ENCODE results near the gene JAK1.

Gene JAK1

DNA sequence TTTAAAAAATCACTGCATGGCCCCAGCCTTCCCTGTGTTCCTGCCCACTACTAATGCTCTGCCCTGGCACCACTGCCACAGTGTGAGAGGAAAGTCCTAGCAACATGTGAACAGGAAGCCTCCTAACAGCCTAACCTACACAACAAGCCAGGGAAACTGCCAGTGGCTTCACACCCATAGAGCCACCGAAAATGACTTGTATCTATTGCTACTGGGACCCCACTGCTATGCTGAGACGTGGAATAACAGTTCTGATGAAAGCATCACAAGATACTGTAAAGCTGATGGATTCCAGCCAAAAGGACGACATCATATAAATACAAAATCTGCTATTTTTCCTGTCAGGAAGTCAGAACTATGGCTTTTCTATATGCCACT is 74.9 kb downstream of the JAK1 start:
- DNase-seq (ENCODE audit: low spot score) = no peak

DNA sequence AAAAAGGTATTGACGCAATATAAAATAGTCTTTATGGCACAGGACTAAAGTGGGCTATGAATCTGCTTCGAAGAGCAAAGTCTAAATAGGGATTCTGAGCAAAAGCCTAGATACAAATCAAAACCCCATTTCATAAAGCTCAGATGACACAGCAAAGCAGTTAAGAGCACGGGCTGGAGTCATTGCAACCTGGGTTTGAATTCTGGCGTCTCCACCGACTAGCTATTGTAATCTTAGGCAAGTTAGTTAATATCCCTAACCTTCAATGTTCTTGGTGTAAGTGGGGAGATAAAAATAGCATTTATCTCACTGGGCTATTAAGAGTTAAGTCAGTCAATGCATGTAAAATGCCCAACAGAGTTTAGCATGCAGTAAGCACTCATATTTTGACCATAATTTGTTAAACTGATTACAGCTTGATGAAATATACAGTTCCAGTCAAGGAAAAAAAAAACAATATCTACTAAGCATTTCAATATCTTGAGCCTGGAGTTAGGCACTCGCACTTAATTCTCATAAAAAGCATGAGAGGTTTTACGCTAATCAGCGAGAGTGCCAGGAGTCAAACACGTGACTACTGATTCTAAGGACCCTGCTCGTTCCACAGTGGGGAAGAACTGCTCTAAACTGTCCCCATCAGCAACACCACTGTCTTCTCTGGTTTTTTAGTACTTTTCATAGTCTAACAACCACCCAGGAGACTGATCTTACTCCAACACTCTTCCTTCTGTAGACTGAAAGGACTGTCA is 75.5 kb downstream of the JAK1 start:
- DNase-seq (ENCODE audit: low spot score) = no peak

- no peak for DNase-seq (ENCODE audit: low spot score)
These were observed 78.6 kb downstream of the JAK1 start for GRCh38 chr1:64887689-64888217.

GRCh38 chr1:64886877-64887276 is 79.5 kb downstream of the JAK1 start:
- DNase-seq (ENCODE audit: low spot score) = no peak

GRCh38 chr1:64885648-64886047 is 80.7 kb downstream of the JAK1 start:
- no peak for DNase-seq (ENCODE audit: low spot score)

GRCh38 chr1:64884261-64885040 is 81.9 kb downstream of the JAK1 start:
- DNase-seq (ENCODE audit: low spot score) = no peak

- DNase-seq (ENCODE audit: low spot score) = no peak
These were observed 83.6 kb downstream of the JAK1 start for GRCh38 chr1:64882574-64883255.

GRCh38 chr1:64881281-64881680 is 85.1 kb downstream of the JAK1 start:
- no peak for DNase-seq (ENCODE audit: low spot score)

DNA sequence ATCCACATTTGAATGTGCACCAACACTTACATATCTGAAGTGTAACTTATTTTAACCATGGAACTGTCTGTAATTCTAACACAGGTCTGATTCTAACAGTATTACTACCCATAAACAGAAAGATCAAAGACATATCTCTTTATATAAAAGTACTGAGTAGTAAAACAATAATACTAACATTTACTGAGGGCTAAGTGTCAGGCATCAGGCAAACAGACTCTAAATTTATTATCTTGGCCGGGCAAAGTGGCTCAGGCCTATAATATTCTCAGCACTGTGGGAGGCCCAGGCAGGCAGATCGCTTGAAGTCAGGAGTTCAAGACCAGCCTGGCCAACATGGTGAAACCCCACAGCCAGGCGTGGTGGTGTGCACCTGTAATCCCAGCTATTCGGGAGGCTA is 85.9 kb downstream of the JAK1 start:
- no peak for DNase-seq (ENCODE audit: low spot score)

- DNase-seq (ENCODE audit: low spot score) = no peak
These were observed 87.3 kb downstream of the JAK1 start for GRCh38 chr1:64878931-64879611.

DNA sequence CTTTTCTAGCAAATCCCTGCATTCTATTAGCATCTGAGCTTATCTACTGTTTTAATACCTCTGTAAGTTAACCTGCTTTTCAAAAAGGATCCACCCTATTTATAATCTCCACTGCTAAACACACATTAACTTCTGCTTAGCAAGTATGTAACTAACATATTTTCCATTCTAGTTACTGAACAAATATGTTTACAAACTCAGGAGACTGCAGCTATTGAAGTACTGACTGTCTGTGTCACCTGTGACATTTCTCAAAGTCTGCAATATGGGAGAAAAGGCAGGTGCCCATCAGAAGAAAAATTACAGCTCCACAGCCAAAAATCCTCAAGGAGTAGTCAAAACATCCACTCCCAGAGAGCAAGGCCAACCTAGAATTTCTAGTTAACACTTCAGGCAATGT is 88.3 kb downstream of the JAK1 start:
- DNase-seq (ENCODE audit: low spot score) = no peak

DNA sequence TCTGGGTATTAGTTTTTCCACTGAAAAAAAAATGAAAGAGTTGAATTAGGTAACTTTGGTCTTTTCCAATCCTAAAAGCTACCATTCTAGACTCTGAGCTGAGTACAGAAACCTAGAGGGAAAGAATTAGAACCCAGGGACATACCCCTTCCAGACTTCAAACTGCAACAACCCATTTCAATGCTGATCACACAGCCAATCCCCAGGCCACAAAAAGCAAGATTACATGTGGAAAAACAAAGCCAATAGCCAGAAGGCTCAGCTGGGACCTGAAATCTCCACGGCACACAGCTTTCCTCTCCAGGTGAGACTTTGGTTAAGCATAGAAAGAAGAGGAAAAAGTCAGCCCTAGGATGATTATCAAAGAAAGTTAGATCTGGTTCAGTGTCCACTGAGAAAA is 88.8 kb downstream of the JAK1 start:
- DNase-seq (ENCODE audit: low spot score) = no peak

DNA sequence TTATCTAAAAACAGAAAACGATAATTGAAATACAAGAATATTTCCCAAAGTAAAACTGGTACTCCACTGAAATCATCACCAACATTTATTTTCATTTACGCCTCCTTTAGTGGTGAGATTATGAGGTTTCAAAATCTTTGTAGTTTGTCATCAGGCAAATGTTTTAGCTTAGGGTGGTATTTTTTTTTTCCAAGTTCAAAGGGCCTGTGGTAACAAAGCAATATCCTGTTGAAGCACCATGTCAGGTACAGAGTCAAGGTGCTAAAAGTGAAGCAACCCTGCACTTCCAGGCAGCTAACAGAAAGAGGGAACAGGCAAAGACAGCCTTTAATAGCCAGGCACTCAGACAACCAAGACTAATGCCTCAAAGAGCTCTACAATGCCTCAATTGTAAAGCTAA is 89.2 kb downstream of the JAK1 start:
- no peak for DNase-seq (ENCODE audit: low spot score)

GRCh38 chr1:64875606-64876005 is 90.7 kb downstream of the JAK1 start:
- no peak for DNase-seq (ENCODE audit: low spot score)

- DNase-seq (ENCODE audit: low spot score) = no peak
These were observed 91.2 kb downstream of the JAK1 start for GRCh38 chr1:64875101-64875500.

GRCh38 chr1:64874666-64875065 is 91.7 kb downstream of the JAK1 start:
- DNase-seq (ENCODE audit: low spot score) = no peak

DNA sequence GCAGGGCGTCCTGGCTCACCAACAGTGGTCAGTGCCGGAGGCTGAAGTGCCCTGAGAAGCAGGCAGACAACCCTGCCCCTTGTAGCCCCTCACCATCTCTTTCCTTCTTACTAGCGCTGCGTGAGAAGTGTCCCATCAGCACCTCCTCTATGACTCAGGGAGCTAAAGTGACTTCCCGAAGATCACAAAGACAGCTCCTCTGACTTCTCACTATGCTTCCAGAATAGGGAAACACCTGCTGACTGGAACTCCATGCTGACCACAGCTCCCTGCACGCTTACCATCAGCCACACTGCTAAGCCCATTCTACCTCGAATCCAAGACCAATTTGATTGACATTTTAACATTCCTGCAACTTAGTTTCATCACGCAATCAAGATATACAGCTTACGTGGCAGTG is 92.8 kb downstream of the JAK1 start:
- no peak for DNase-seq (ENCODE audit: low spot score)

GRCh38 chr1:64872067-64872466 is 94.3 kb downstream of the JAK1 start:
- DNase-seq (ENCODE audit: low spot score) = no peak

GRCh38 chr1:64871256-64871655 is 95.1 kb downstream of the JAK1 start:
- DNase-seq (ENCODE audit: low spot score) = no peak

- DNase-seq (ENCODE audit: low spot score) = no peak
These were observed 99.1 kb downstream of the JAK1 start for GRCh38 chr1:64867266-64867665.

- DNase-seq (ENCODE audit: low spot score) = no peak
These were observed 99.7 kb downstream of the JAK1 start for GRCh38 chr1:64866689-64867088.

DNA sequence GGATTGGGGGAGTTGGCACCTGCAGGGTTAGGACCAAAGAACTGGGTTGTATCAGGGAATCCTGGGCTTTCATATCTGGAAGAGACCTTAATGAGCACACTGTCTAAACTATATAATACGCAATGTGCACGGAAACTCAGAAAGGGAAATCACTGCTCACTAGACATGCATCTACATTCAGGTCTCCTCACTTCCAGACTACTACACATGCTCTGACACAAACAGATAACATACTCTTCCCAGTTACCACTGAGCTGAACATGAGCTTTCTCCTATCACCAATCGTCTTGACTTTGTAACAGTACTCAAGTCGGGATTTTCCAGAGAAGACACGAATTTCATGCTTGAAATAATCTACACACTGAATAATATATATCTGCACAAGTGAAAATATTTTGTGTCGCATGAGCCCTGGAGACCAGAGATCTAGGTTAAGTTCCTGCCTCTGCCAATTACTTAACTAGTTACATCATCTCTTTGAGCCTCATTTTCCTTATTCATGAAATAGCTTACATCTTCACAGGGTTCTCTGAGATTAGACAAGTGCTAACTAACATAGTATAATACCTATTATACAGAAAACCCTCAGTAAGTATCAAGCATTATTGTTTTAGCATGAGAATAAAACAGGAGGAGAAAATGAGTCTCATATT is 101.1 kb downstream of the JAK1 start:
- DNase-seq (ENCODE audit: low spot score) = no peak

All from LoVo (cell line).